Parathyroid adenoma (tissue), 2 donors: ENCODE measurements around the gene UBA6.
"Not testable (repeated sequence)": the region's sequence is repeated elsewhere in the genome, so short reads cannot be mapped to it uniquely, and the experiment has no call there.

Experiments
- H2AFZ ChIP-seq: fragments of 300-600 bp; sonication (generic); one replicate; pipeline ENCODE4 v1.7.0; 2017; ENCODE audit warnings: antibody characterized with exemption, mild to moderate bottlenecking
- H3K27ac ChIP-seq: fragments of 300-600 bp; sonication (generic); one replicate; pipeline ENCODE4 v1.7.0; 2017
- H3K27me3 ChIP-seq: fragments of 300-600 bp; sonication (generic); one replicate; pipeline ENCODE4 v1.7.0; 2017; ENCODE audit warnings: low read length; ENCODE audit not compliant: control insufficient read depth, insufficient read depth
- H3K36me3 ChIP-seq: fragments of 300-600 bp; sonication (generic); one replicate; pipeline ENCODE4 v1.7.0; 2017; ENCODE audit warnings: low read length; ENCODE audit not compliant: control insufficient read depth, insufficient read depth
- H3K4me1 ChIP-seq: fragments of 300-600 bp; sonication (generic); one replicate; pipeline ENCODE4 v1.7.0; 2017; ENCODE audit warnings: control low read depth
- H3K4me2 ChIP-seq: fragments of 300-600 bp; sonication (generic); one replicate; pipeline ENCODE4 v1.7.0; 2017; ENCODE audit warnings: low read length
- H3K4me3 ChIP-seq: fragments of 300-600 bp; sonication (generic); one replicate; pipeline ENCODE4 v1.7.0; 2017; ENCODE audit warnings: low read depth, low read length
- H3K79me2 ChIP-seq: fragments of 300-600 bp; sonication (generic); one replicate; pipeline ENCODE4 v1.7.0; 2017; ENCODE audit warnings: control low read depth
- H3K9ac ChIP-seq: fragments of 300-600 bp; sonication (generic); one replicate; pipeline ENCODE4 v1.7.0; 2017; ENCODE audit warnings: mild to moderate bottlenecking
- H3K9me3 ChIP-seq: fragments of 300-600 bp; sonication (generic); one replicate; pipeline ENCODE4 v1.7.0; 2017; ENCODE audit warnings: low read length; ENCODE audit not compliant: control insufficient read depth
- CTCF ChIP-seq: fragments of 300-600 bp; sonication (generic); IDR thresholded peaks from one replicate; pipeline ENCODE4 v1.7.0; 2017; ENCODE audit warnings: antibody characterized with exemption, mild to moderate bottlenecking
- donor health status: primary hyperparathyroidism.

The UBA6 gene

GRCh38 chr4:67712650-67713528 is 11.9 kb upstream of the UBA6 start:
- no peak overlapping the region for H3K4me2 ChIP-seq
- H3K4me3 ChIP-seq: no peak overlapping the region
- H3K27me3 ChIP-seq: no peaks in the 10 kb centered on the region
- H3K36me3 ChIP-seq: no peaks in the 10 kb centered on the region
- peaks cover 3% of the 10 kb centered on the region for H3K4me1 ChIP-seq
- no peak overlapping the region for H2AFZ ChIP-seq
- H3K9ac ChIP-seq: no peak overlapping the region
- no peaks in the 10 kb centered on the region for H3K9me3 ChIP-seq
- H3K79me2 ChIP-seq: no peaks in the 10 kb centered on the region
- H3K27ac ChIP-seq: no peak overlapping the region
- no peak for TF ChIP-seq CTCF

- H3K79me2 ChIP-seq: no peaks in the 10 kb centered on the region
- no peaks in the 10 kb centered on the region for H3K36me3 ChIP-seq
- TF ChIP-seq CTCF: no peak
- H3K4me2 ChIP-seq: no peak overlapping the region
- no peak overlapping the region for H3K9ac ChIP-seq
- H3K4me1 ChIP-seq: peaks cover 3% of the 10 kb centered on the region
- H3K9me3 ChIP-seq: no peaks in the 10 kb centered on the region
- H3K27me3 ChIP-seq: no peaks in the 10 kb centered on the region
- no peak overlapping the region for H3K27ac ChIP-seq
- no peak overlapping the region for H2AFZ ChIP-seq
- H3K4me3 ChIP-seq: no peak overlapping the region
Measured at GRCh38 chr4:67712000-67712625, 11.2 kb upstream of the UBA6 start.

GRCh38 chr4:67706682-67707081 is 5.7 kb upstream of the UBA6 start:
- H3K27ac ChIP-seq, H3K9me3 ChIP-seq, H2AFZ ChIP-seq, H3K4me1 ChIP-seq, H3K36me3 ChIP-seq, H3K4me2 ChIP-seq, H3K4me3 ChIP-seq, H3K27me3 ChIP-seq, H3K9ac ChIP-seq, H3K79me2 ChIP-seq: not testable (repeated sequence)

- no peak overlapping the region for H3K9ac ChIP-seq
- no peak overlapping the region for H3K4me2 ChIP-seq
- no peak overlapping the region for H3K27ac ChIP-seq
- H2AFZ ChIP-seq: no peak overlapping the region
- H3K4me1 ChIP-seq: no peaks in the 10 kb centered on the region
- TF ChIP-seq CTCF: no peak
- no peaks in the 10 kb centered on the region for H3K36me3 ChIP-seq
- H3K79me2 ChIP-seq: no peaks in the 10 kb centered on the region
- no peak overlapping the region for H3K4me3 ChIP-seq
- no peaks in the 10 kb centered on the region for H3K27me3 ChIP-seq
- no peaks in the 10 kb centered on the region for H3K9me3 ChIP-seq
Measured at GRCh38 chr4:67704843-67705242, 3.9 kb upstream of the UBA6 start.

GRCh38 chr4:67702166-67702565 is 1.2 kb upstream of the UBA6 start:
- no peak overlapping the region for H3K27ac ChIP-seq

More at GRCh38 chr4:67702166-67702565, 1.2 kb upstream of the UBA6 start:
- H3K27me3 ChIP-seq: no peaks in the 10 kb centered on the region
- H3K4me3 ChIP-seq: peak overlapping the region; percentile 91
- H3K36me3 ChIP-seq: no peaks in the 10 kb centered on the region
- no peaks in the 10 kb centered on the region for H3K9me3 ChIP-seq
- no peak overlapping the region for H3K9ac ChIP-seq
- no peak for TF ChIP-seq CTCF
- peaks cover 2% of the 10 kb centered on the region for H3K79me2 ChIP-seq
- H3K4me2 ChIP-seq: no peak overlapping the region
- H2AFZ ChIP-seq: no peak overlapping the region
- no peaks in the 10 kb centered on the region for H3K4me1 ChIP-seq
